Nephron progenitor cell (in vitro differentiated cells): ENCODE data around the gene ARID3C.

Experiments
- DNase-seq: peaks from one replicate; pipeline ENCODE4 v3.0.0; 2021
- H3K27ac Mint-ChIP-seq: 2 replicates; pipeline ENCODE4 v1.8.0; 2021; ENCODE audit warnings: mild to moderate bottlenecking, moderate library complexity, mixed read lengths
- H3K27me3 Mint-ChIP-seq: 2 replicates; pipeline ENCODE4 v1.8.0; 2021; ENCODE audit warnings: mild to moderate bottlenecking, low read depth, mixed read lengths; ENCODE audit not compliant: poor library complexity
- H3K36me3 Mint-ChIP-seq: 2 replicates; pipeline ENCODE4 v1.8.0; 2021; ENCODE audit warnings: low read depth, mixed read lengths
- H3K4me1 Mint-ChIP-seq: 2 replicates; pipeline ENCODE4 v1.8.0; 2021; ENCODE audit warnings: mixed read lengths
- H3K4me3 Mint-ChIP-seq: 2 replicates; pipeline ENCODE4 v1.8.0; 2021; ENCODE audit warnings: mild to moderate bottlenecking, moderate library complexity, mixed read lengths
- H3K9me3 Mint-ChIP-seq: 2 replicates; pipeline ENCODE4 v1.8.0; 2021; ENCODE audit warnings: mild to moderate bottlenecking, moderate library complexity, mixed read lengths
- TF ChIP-seq, protein P1 (sequence below): fragments of 200-600 bp; sonication (generic); IDR thresholded peaks from 2 replicates; pipeline ENCODE4 v1.5.0; 2021; ENCODE audit warnings: antibody characterized with exemption

Gene ARID3C

DNA sequence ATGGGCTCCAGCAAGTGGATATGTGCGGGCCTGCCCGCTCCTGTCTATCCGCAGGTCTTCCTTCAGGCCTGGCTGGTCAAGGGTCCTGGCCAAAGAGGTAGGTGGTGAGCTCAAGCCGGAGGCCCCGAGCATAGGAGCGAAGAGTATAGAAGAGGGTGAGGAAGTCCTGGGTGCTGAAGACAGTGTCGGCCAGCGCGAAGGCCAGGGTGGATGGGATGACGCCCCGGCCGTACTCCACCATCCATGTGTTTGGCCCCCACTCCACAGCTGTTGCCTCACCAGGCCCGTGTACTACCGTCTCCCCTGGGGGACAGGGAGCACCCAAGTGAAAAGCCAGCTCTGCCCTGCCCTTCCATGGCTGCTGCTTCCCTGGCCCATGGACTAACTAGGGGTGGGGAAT, 6.7 kb upstream of the ARID3C start:
- H3K4me1 Mint-ChIP-seq = peaks cover 34% of the 10 kb centered on the region
- peaks cover 23% of the 10 kb centered on the region for H3K27me3 Mint-ChIP-seq
- no peak overlapping the region for H3K27ac Mint-ChIP-seq
- peak overlapping the region; percentile 62 for H3K4me3 Mint-ChIP-seq
- H3K36me3 Mint-ChIP-seq = peaks cover 4% of the 10 kb centered on the region
- TF ChIP-seq, protein P1, sequence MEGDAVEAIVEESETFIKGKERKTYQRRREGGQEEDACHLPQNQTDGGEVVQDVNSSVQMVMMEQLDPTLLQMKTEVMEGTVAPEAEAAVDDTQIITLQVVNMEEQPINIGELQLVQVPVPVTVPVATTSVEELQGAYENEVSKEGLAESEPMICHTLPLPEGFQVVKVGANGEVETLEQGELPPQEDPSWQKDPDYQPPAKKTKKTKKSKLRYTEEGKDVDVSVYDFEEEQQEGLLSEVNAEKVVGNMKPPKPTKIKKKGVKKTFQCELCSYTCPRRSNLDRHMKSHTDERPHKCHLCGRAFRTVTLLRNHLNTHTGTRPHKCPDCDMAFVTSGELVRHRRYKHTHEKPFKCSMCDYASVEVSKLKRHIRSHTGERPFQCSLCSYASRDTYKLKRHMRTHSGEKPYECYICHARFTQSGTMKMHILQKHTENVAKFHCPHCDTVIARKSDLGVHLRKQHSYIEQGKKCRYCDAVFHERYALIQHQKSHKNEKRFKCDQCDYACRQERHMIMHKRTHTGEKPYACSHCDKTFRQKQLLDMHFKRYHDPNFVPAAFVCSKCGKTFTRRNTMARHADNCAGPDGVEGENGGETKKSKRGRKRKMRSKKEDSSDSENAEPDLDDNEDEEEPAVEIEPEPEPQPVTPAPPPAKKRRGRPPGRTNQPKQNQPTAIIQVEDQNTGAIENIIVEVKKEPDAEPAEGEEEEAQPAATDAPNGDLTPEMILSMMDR = no peak
- H3K9me3 Mint-ChIP-seq = no peaks in the 10 kb centered on the region
- DNase-seq = no peak

DNA sequence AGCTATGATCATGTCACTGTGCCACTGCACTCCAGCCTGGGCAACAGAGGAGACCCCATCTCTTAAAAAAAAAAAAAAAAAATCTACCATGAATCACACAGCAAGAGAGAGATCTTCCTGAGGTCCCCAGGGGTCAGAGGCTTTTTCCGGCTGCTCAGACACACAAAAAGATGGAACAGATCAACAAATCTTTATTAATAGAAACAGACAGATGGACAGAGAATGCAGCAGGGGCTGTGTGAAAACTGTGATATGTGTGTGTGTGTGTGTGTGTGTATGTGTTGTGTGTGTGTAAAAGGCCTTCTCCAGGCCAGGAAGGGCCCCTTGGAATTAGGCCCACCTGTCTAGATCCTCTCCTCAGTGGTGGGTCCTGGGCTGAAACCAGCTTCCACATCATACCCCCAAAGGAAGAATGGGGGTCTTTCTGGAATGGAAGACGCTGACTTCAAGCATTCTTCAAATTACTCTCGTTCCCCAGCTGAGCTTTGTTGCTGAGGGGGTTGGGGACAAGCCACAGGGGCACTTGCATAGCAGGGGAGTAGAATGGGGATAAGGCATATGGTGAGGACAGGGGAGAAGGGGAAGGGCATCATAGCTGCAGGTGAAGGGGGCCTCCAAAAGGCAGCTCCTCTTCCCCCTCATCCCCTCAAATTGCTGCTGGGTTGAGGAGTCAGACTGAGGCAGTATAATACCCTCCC, 5.8 kb upstream of the ARID3C start:
- H3K4me1 Mint-ChIP-seq = peaks cover 40% of the 10 kb centered on the region
- no peak overlapping the region for H3K4me3 Mint-ChIP-seq
- H3K36me3 Mint-ChIP-seq = peaks cover 4% of the 10 kb centered on the region

GRCh38 chr9:34633851-34634550, 5.1 kb upstream of the ARID3C start:
- no peaks in the 10 kb centered on the region for H3K9me3 Mint-ChIP-seq
- no peak overlapping the region for H3K4me3 Mint-ChIP-seq
- H3K27ac Mint-ChIP-seq = no peak overlapping the region
- H3K27me3 Mint-ChIP-seq = peaks cover 39% of the 10 kb centered on the region
- TF ChIP-seq, protein P1 = peak; percentile 86
- H3K4me1 Mint-ChIP-seq = peaks cover 47% of the 10 kb centered on the region
- peaks cover 4% of the 10 kb centered on the region for H3K36me3 Mint-ChIP-seq
- peak; percentile 78 for DNase-seq

More for the DNA sequence above, 5.8 kb upstream of the ARID3C start:
- TF ChIP-seq, protein P1 = no peak
- H3K27me3 Mint-ChIP-seq = peaks cover 32% of the 10 kb centered on the region
- H3K9me3 Mint-ChIP-seq = no peaks in the 10 kb centered on the region
- no peak for DNase-seq
- no peak overlapping the region for H3K27ac Mint-ChIP-seq

GRCh38 chr9:34633166-34633565, 4.3 kb upstream of the ARID3C start:
- H3K9me3 Mint-ChIP-seq = no peaks in the 10 kb centered on the region
- H3K27me3 Mint-ChIP-seq = peaks cover 41% of the 10 kb centered on the region
- TF ChIP-seq, protein P1 = no peak
- no peak overlapping the region for H3K27ac Mint-ChIP-seq
- peaks cover 48% of the 10 kb centered on the region for H3K4me1 Mint-ChIP-seq
- DNase-seq = no peak
- H3K36me3 Mint-ChIP-seq = peaks cover 4% of the 10 kb centered on the region
- no peak overlapping the region for H3K4me3 Mint-ChIP-seq

DNA sequence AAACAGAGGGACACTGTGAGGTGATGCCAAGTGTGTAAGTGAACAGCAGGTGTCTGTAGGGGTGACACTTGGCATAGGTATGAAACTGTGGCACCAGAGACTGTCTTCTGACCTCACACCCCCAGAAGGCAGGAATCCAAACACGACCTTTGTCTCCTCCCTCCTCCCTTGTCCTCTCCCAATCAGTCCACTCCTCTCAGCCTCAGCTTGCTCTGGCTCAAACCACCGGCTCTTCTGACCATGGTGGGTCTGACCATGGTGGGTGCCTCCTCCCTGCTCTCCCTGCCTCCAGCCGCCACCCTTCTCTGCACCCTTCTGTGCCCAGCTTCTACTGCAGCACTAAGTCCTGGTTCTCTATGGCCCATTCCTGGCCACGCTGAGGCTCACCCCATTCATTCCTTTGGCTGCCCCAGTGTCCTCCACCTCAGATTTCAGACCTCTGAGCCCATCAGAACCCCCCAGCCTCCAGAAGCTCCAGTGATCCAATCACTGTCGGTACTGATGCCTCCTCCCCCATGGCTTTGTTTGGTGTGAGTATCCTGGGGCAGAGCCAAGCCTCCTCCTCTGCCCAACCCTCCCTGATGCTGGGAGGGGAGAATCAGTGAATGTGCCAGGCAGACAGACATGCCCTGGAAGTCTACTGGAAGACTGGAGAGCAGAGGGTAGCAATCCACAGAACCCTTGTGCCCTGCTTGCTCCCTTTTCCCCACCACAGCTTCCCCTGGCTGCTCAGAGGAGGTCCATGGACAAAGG, 1.7 kb upstream of the ARID3C start:
- peaks cover 67% of the 10 kb centered on the region for H3K27me3 Mint-ChIP-seq
- peaks cover 32% of the 10 kb centered on the region for H3K4me1 Mint-ChIP-seq
- H3K4me3 Mint-ChIP-seq = peak overlapping the region; percentile 39
- DNase-seq = no peak
- H3K9me3 Mint-ChIP-seq = no peaks in the 10 kb centered on the region
- no peak overlapping the region for H3K27ac Mint-ChIP-seq
- H3K36me3 Mint-ChIP-seq = peaks cover 4% of the 10 kb centered on the region
- TF ChIP-seq, protein P1 = no peak
